GM12878 (cell line): Measurements from ENCODE around the gene SDHC. TPM values are rescaled to one million over a fixed set of nuclear protein-coding genes. Genes with fewer than 3 reads are reported as not detected.

Experiments used
- ATAC-seq: fragments of 200-7000 bp; cut with Tn5 transposase; 3 replicates; pipeline ENCODE4 v1.9.1; 2020; ENCODE audit warnings: mild to moderate bottlenecking, moderate library complexity
- BruUV-seq: library from RNA; stranded (reverse); fragments of 400-500 nt; replicated peaks from 2 replicates; lab custom pipeline; 2021; lab: Mats Ljungman, UMichigan
- CTCF ChIA-PET: fragments of 300-600 bp; sonication (Branson Sonifier 250); formaldehyde crosslinking; extraction: SDS; loops from one replicate; lab custom pipeline; 2021; ENCODE audit warnings: inconsistent platforms; lab: Yijun Ruan, JAX
- POLR2A ChIA-PET: fragments of 350-600 bp; formaldehyde crosslinking; extraction: SDS; loops from one replicate; lab custom pipeline; 2021; ENCODE audit warnings: inconsistent platforms; lab: Charles Lee
- RAD21 ChIA-PET: fragments of 300-600 bp; sonication (Branson Sonifier 250); formaldehyde crosslinking; loops from one replicate; lab custom pipeline; 2023; ENCODE audit warnings: antibody characterized with exemption; ENCODE audit not compliant: unreplicated experiment; lab: Charles Lee
- SMC1A ChIA-PET: fragments of 300-600 bp; sonication (Branson Sonifier 250); formaldehyde crosslinking; loops from one replicate; lab custom pipeline; 2023; ENCODE audit not compliant: unreplicated experiment, uncharacterized antibody; lab: Charles Lee
- DNase-seq: peaks from one replicate; pipeline ENCODE4 v3.0.0-alpha.2; 2011; ENCODE audit warnings: low read depth, low spot score
- FAIRE-seq: peaks from 3 replicates; lab custom pipeline; 2011; peaks lifted over from hg19 to GRCh38; lab: Jason Lieb, UNC
- H2AFZ ChIP-seq: 2 replicates; pipeline ENCODE4 v1.6.0; 2011; ENCODE audit warnings: low read depth, low read length, control low read depth; ENCODE audit not compliant: control insufficient read depth
- H3K27ac ChIP-seq: 2 replicates; pipeline ENCODE4 v1.5.1; 2011; ENCODE audit warnings: control low read depth; ENCODE audit not compliant: control insufficient read depth, insufficient read depth
- H3K27me3 ChIP-seq, 2 experiments: replicated peaks in 1 of 2; 2 replicates each; pipeline versions ENCODE4 v1.6.0 to v1.6.1; 2011; ENCODE audit warnings: low read length in 1 of 2; ENCODE audit not compliant: control insufficient read depth in 2 of 2, insufficient read depth in 2 of 2
- H3K36me3 ChIP-seq, 2 experiments: 2 replicates each; pipeline ENCODE4 v1.5.1; 2011; ENCODE audit warnings: low read length in 1 of 2; ENCODE audit not compliant: control insufficient read depth in 2 of 2, insufficient read depth in 2 of 2
- H3K4me1 ChIP-seq: 2 replicates; pipeline ENCODE4 v1.6.1; 2011; ENCODE audit warnings: mild to moderate bottlenecking, low read length, moderate library complexity, mixed read lengths; ENCODE audit not compliant: control insufficient read depth, insufficient read depth
- H3K4me2 ChIP-seq: 2 replicates; pipeline ENCODE4 v1.6.0; 2011; ENCODE audit warnings: control low read depth; ENCODE audit not compliant: control insufficient read depth, insufficient read depth
- H3K4me3 ChIP-seq: fragments of 200-600 bp; sonication (generic); 2 replicates; pipeline ENCODE4 v1.5.1; 2016
- H3K79me2 ChIP-seq: 2 replicates; pipeline ENCODE4 v1.6.0; 2011; ENCODE audit warnings: low read length; ENCODE audit not compliant: control insufficient read depth, insufficient read depth
- H3K9ac ChIP-seq: 2 replicates; pipeline ENCODE4 v1.8.0; 2011; ENCODE audit warnings: low read length, control low read depth, mixed read lengths; ENCODE audit not compliant: control insufficient read depth, insufficient read depth
- H3K9me3 ChIP-seq: replicated peaks from 3 replicates; pipeline ENCODE4 v1.5.1; 2011; ENCODE audit warnings: mild to moderate bottlenecking, low read length; ENCODE audit not compliant: control insufficient read depth, insufficient read depth
- H4K20me1 ChIP-seq: 2 replicates; pipeline ENCODE4 v1.6.0; 2011; ENCODE audit not compliant: control insufficient read depth, insufficient read depth
- ASH2L ChIP-seq: fragments of 300-600, 200-600 bp; sonication (generic); IDR thresholded peaks from 2 replicates; pipeline ENCODE4 v1.6.1; 2017; ENCODE audit warnings: low read depth, mild to moderate bottlenecking, borderline replicate concordance
- BCL11A ChIP-seq: IDR thresholded peaks from 2 replicates; pipeline ENCODE4 v1.6.1; 2011; ENCODE audit warnings: low read depth, low read length
- CHD1 ChIP-seq: IDR thresholded peaks from 2 replicates; pipeline ENCODE4 v1.6.1; 2012; ENCODE audit warnings: low read depth, low read length, improper control_type of control experiment
- CHD2 ChIP-seq: IDR thresholded peaks from 2 replicates; pipeline ENCODE4 v1.6.1; 2011; ENCODE audit warnings: low read depth, low read length, improper control_type of control experiment, borderline replicate concordance
- CHD4 ChIP-seq: fragments of 200-600 bp; sonication (generic); IDR thresholded peaks from 2 replicates; pipeline ENCODE4 v1.6.1; 2016; ENCODE audit warnings: mild to moderate bottlenecking
- ETV6 ChIP-seq, 2 experiments: fragments of 450-650 bp in 1 of 2; IDR thresholded peaks in 1 of 2; conservative IDR thresholded peaks in 1 of 2; 2 replicates each; pipeline ENCODE4 v1.6.1; 2014; ENCODE audit warnings: antibody characterized with exemption in 1 of 2, borderline replicate concordance in 1 of 2, low read depth in 1 of 2, mild to moderate bottlenecking in 1 of 2, moderate library complexity in 1 of 2
- GATAD2B ChIP-seq: fragments of 450-650 bp; conservative IDR thresholded peaks from 2 replicates; pipeline ENCODE4 v1.6.1; 2017; ENCODE audit warnings: low read depth, mild to moderate bottlenecking, moderate library complexity
- MTA2 ChIP-seq: fragments of 450-650 bp; IDR thresholded peaks from 2 replicates; pipeline ENCODE4 v1.6.1; 2016; ENCODE audit warnings: low read depth, mild to moderate bottlenecking, moderate library complexity
- NBN ChIP-seq: fragments of 450-650 bp; IDR thresholded peaks from 2 replicates; pipeline ENCODE4 v1.6.1; 2016
- NFYB ChIP-seq: IDR thresholded peaks from 2 replicates; pipeline ENCODE4 v1.6.1; 2011; ENCODE audit warnings: low read depth, mild to moderate bottlenecking, low read length, improper control_type of control experiment, moderate library complexity; ENCODE audit not compliant: insufficient read depth
- NR2C1 ChIP-seq: fragments of 450-650 bp; IDR thresholded peaks from 2 replicates; pipeline ENCODE4 v1.6.1; 2017; ENCODE audit warnings: antibody characterized with exemption, mild to moderate bottlenecking, moderate library complexity
- PAX8 ChIP-seq: fragments of 450-650 bp; IDR thresholded peaks from 2 replicates; pipeline ENCODE4 v1.6.1; 2017; ENCODE audit warnings: mild to moderate bottlenecking, moderate library complexity
- RFX5 ChIP-seq: IDR thresholded peaks from 2 replicates; pipeline ENCODE4 v1.6.1; 2011; ENCODE audit warnings: low read depth, low read length, improper control_type of control experiment
- SMAD1 ChIP-seq: fragments of 450-650 bp; IDR thresholded peaks from 2 replicates; pipeline ENCODE4 v1.6.1; 2018; ENCODE audit warnings: mild to moderate bottlenecking, low read depth; ENCODE audit not compliant: partially characterized antibody
- WGBS: methylation state at CpG from one replicate; pipeline ENCODE4 v1.1.6; 2016; ENCODE audit warnings: low lambda C conversion rate; ENCODE audit not compliant: insufficient replicate concordance, insufficient coverage; ENCODE audit errors: missing lambda C conversion rate; 5-methylcytosine and 5-hydroxymethylcytosine counted together
- in situ Hi-C: fragments of 300-500 bp; cut with MboI; formaldehyde crosslinking; loops from 9 replicates; pipeline ENCODE4 v1.14.3; 2018; ENCODE audit warnings: mixed read lengths
- intact Hi-C: fragments of 100-400 bp; cut with micrococcal nuclease; formaldehyde crosslinking; loops from one replicate; pipeline ENCODE4 v1.14.2; 2022; ENCODE audit not compliant: unreplicated experiment
- polyA plus RNA-seq, 11 experiments: library from polyadenylated mRNA; depleted of rRNA in 4 of 11; unstranded in 6 of 11; stranded (reverse) in 5 of 11; fragments of >200 nt; fragmentation: Nextera tagmentation in 4 of 11; fragmentation: Illumina TruSeq in 1 of 11; extraction: Ambion mirVana in 4 of 11; extraction: Trizol in 1 of 11; gene quantifications; 1 replicate in 1 of 11; 2 replicates in 10 of 11; pipeline versions ENCODE4 v1.2.1 to v1.2.3, GENCODE V29; 2011 to 2016; ENCODE audit warnings: inconsistent platforms in 2 of 11, missing spikeins in 2 of 11, low read depth in 1 of 11
- total RNA-seq, 4 experiments: library from RNA; depleted of rRNA in 3 of 4; stranded (reverse); fragments of >200 nt in 3 of 4; fragmentation: Illumina TruSeq in 1 of 4; extraction: Trizol in 1 of 4; gene quantifications; 2 replicates each; pipeline versions ENCODE4 v1.2.1 to v1.2.3, GENCODE V29; 2013 to 2021
- TF ChIP-seq, protein P1 (sequence below): fragments of 450-650 bp; conservative IDR thresholded peaks from 2 replicates; pipeline ENCODE4 v1.6.1; 2017; ENCODE audit warnings: mild to moderate bottlenecking, moderate library complexity
- TF ChIP-seq, protein P2 (sequence below): IDR thresholded peaks from 2 replicates; pipeline ENCODE4 v1.6.1; 2012; ENCODE audit warnings: improper control_type of control experiment, low read depth, low read length; ENCODE audit not compliant: insufficient replicate concordance

Gene SDHC
- total and polyA plus RNA-seq, 10 of the 15 experiments (the other 5 are each of a cell fraction or from before 2014, with no cell fraction given), result 18.4 to 340 (median 178) TPM

DNA sequence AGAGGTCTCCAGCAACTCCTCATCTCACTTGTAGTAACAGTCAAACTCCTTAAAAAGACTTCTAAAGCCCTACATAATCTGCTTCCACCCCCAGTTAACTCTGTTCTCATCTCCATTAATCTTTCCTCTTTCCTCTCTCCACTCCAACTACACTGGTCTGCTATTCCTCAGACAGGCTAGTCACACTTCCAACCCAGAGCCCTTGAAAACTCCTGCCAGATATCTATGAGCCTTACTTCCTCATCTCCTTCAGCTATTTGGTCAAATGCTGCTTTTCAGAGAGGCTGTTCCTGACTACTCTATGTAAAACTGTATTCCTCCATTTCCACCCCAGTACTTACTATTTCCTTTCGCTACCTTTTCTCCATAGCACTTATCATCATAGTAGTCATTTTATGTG lies 31.2 kb upstream of the SDHC start:
- DNase-seq (no peak), FAIRE-seq (no peak), ATAC-seq (no peak)
- H3K36me3 ChIP-seq, result no peaks in the 10 kb centered on the region
- no peak overlapping the region for H3K4me3 ChIP-seq
- RAD21 ChIA-PET, result interaction anchor here (1.1 to 1.2 kb wide), 2 partner anchors 22 to 57 kb away, joined by 3 to 6 read pairs; partner anchors contain the start of gene TOMM40L
- H3K27ac ChIP-seq, result no peak overlapping the region
- POLR2A ChIA-PET, result interaction anchor here (0.6 to 0.8 kb wide), 3 partner anchors 10 to 71 kb away, joined by 3 read pairs; no protein-coding TSS in a partner anchor
- no peaks in the 10 kb centered on the region for H3K4me1 ChIP-seq
- H3K9me3 ChIP-seq, result no peaks in the 10 kb centered on the region
- peaks cover 0 to 3% of the 10 kb centered on the region in 2 experiments; a peak in 2 of 4 replicates for H3K27me3 ChIP-seq
- in situ Hi-C loops, result no loop called here
- SMC1A ChIA-PET, result interaction anchor here (1.3 kb wide), 1 partner anchor 8 kb away, joined by 4 read pairs; no protein-coding TSS in a partner anchor
- intact Hi-C loops, result loop anchor here (5.0 kb wide), 1 partner anchor 36 kb away; no protein-coding TSS in a partner anchor
- CTCF ChIA-PET, result interaction anchor here (0.6 to 2.3 kb wide), 7 partner anchors 8 to 91 kb away, joined by 3 to 10 read pairs (median 5); partner anchors contain the start of gene TOMM40L
- no peak overlapping the region for H2AFZ ChIP-seq
- no TSS peak for BruUV-seq
- H4K20me1 ChIP-seq, result no peaks in the 10 kb centered on the region
- no peak overlapping the region for H3K9ac ChIP-seq
- WGBS, result 91% methylated on average over 1 of the region's 1 CpG
- no peak overlapping the region for H3K4me2 ChIP-seq
- H3K79me2 ChIP-seq, result no peaks in the 10 kb centered on the region
- TF ChIP-seq PAX8 (no peak), SMAD1 (no peak), ASH2L (no peak), NR2C1 (no peak), BCL11A (no peak), NFYB (no peak), MTA2 (no peak), CHD1 (no peak), GATAD2B (no peak), RFX5 (no peak), ETV6 (conservative IDR thresholded peaks at IDR 0.05 in 1 of 2, IDR thresholded peaks at IDR 0.05 in 1 of 2; ENCODE audit: borderline replicate concordance in 1 of 2, low read depth in 1 of 2) (no peak), NBN (no peak), CHD2 (no peak), CHD4 (no peak)
- TF ChIP-seq, protein P1, sequence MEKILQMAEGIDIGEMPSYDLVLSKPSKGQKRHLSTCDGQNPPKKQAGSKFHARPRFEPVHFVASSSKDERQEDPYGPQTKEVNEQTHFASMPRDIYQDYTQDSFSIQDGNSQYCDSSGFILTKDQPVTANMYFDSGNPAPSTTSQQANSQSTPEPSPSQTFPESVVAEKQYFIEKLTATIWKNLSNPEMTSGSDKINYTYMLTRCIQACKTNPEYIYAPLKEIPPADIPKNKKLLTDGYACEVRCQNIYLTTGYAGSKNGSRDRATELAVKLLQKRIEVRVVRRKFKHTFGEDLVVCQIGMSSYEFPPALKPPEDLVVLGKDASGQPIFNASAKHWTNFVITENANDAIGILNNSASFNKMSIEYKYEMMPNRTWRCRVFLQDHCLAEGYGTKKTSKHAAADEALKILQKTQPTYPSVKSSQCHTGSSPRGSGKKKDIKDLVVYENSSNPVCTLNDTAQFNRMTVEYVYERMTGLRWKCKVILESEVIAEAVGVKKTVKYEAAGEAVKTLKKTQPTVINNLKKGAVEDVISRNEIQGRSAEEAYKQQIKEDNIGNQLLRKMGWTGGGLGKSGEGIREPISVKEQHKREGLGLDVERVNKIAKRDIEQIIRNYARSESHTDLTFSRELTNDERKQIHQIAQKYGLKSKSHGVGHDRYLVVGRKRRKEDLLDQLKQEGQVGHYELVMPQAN, result no peak
- TF ChIP-seq, protein P2, sequence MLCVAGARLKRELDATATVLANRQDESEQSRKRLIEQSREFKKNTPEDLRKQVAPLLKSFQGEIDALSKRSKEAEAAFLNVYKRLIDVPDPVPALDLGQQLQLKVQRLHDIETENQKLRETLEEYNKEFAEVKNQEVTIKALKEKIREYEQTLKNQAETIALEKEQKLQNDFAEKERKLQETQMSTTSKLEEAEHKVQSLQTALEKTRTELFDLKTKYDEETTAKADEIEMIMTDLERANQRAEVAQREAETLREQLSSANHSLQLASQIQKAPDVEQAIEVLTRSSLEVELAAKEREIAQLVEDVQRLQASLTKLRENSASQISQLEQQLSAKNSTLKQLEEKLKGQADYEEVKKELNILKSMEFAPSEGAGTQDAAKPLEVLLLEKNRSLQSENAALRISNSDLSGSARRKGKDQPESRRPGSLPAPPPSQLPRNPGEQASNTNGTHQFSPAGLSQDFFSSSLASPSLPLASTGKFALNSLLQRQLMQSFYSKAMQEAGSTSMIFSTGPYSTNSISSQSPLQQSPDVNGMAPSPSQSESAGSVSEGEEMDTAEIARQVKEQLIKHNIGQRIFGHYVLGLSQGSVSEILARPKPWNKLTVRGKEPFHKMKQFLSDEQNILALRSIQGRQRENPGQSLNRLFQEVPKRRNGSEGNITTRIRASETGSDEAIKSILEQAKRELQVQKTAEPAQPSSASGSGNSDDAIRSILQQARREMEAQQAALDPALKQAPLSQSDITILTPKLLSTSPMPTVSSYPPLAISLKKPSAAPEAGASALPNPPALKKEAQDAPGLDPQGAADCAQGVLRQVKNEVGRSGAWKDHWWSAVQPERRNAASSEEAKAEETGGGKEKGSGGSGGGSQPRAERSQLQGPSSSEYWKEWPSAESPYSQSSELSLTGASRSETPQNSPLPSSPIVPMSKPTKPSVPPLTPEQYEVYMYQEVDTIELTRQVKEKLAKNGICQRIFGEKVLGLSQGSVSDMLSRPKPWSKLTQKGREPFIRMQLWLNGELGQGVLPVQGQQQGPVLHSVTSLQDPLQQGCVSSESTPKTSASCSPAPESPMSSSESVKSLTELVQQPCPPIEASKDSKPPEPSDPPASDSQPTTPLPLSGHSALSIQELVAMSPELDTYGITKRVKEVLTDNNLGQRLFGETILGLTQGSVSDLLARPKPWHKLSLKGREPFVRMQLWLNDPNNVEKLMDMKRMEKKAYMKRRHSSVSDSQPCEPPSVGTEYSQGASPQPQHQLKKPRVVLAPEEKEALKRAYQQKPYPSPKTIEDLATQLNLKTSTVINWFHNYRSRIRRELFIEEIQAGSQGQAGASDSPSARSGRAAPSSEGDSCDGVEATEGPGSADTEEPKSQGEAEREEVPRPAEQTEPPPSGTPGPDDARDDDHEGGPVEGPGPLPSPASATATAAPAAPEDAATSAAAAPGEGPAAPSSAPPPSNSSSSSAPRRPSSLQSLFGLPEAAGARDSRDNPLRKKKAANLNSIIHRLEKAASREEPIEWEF, result no peak
